HEK293T (cell line): ENCODE measurements around the gene MB.

Experiments used
- ARNT ChIP-seq: fragments of 450-650 bp; IDR thresholded peaks from 2 replicates; pipeline ENCODE4 v1.6.1; 2017; ENCODE audit warnings: mild to moderate bottlenecking
- BHLHE40 ChIP-seq: fragments of 450-650 bp; IDR thresholded peaks from 2 replicates; pipeline ENCODE4 v1.6.1; 2016; ENCODE audit warnings: mild to moderate bottlenecking, moderate library complexity, borderline replicate concordance
- CTBP1 ChIP-seq: fragments of 450-650 bp; IDR thresholded peaks from 2 replicates; pipeline ENCODE4 v1.6.1; 2016; ENCODE audit warnings: borderline replicate concordance
- ELF4 ChIP-seq: fragments of 450-650 bp; IDR thresholded peaks from 2 replicates; pipeline ENCODE4 v1.6.1; 2017; ENCODE audit warnings: antibody characterized with exemption
- FOXA1 ChIP-seq: fragments of 450-650 bp; IDR thresholded peaks from 2 replicates; pipeline ENCODE4 v1.6.1; 2016; ENCODE audit warnings: mild to moderate bottlenecking
- FOXK2 ChIP-seq: fragments of 450-650 bp; IDR thresholded peaks from 2 replicates; pipeline ENCODE4 v1.6.1; 2016; ENCODE audit warnings: mild to moderate bottlenecking
- FOXM1 ChIP-seq: fragments of 450-650 bp; IDR thresholded peaks from 2 replicates; pipeline ENCODE4 v1.6.1; 2017; ENCODE audit warnings: mild to moderate bottlenecking, borderline replicate concordance
- HDGF ChIP-seq: fragments of 450-650 bp; IDR thresholded peaks from 2 replicates; pipeline ENCODE4 v1.6.1; 2017; ENCODE audit warnings: antibody characterized with exemption, borderline replicate concordance
- NFRKB ChIP-seq: fragments of 450-650 bp; IDR thresholded peaks from 2 replicates; pipeline ENCODE4 v1.6.1; 2016; ENCODE audit warnings: mild to moderate bottlenecking, moderate library complexity
- SP1 ChIP-seq: fragments of 450-650 bp; IDR thresholded peaks from 2 replicates; pipeline ENCODE4 v1.6.1; 2017
- SUZ12 ChIP-seq: fragments of 450-650 bp; IDR thresholded peaks from 2 replicates; pipeline ENCODE4 v1.6.1; 2016; ENCODE audit warnings: mild to moderate bottlenecking
- TARDBP ChIP-seq: fragments of 450-650 bp; IDR thresholded peaks from 2 replicates; pipeline ENCODE4 v1.6.1; 2016
- ZNF384 ChIP-seq: fragments of 450-650 bp; IDR thresholded peaks from 2 replicates; pipeline ENCODE4 v1.6.1; 2016

- TF ChIP-seq NFRKB = no peak
- TF ChIP-seq BHLHE40 = no peak
- TF ChIP-seq ZNF384 = no peak
- TF ChIP-seq ARNT = no peak
- no peak for TF ChIP-seq SP1
- no peak for TF ChIP-seq FOXK2
- TF ChIP-seq FOXM1 = no peak
- no peak for TF ChIP-seq HDGF
- TF ChIP-seq FOXA1 = no peak
- TF ChIP-seq ELF4 = no peak
- no peak for TF ChIP-seq SUZ12
- TF ChIP-seq TARDBP = no peak
- TF ChIP-seq CTBP1 = no peak
Observed at GRCh38 chr22:35563211-35563610, 53.9 kb downstream of the MB start.
